HCT116 (cell line): Measurements from ENCODE around the gene PRKCA. TPM values are rescaled to one million over a fixed set of nuclear protein-coding genes. Genes with fewer than 3 reads are reported as not detected.

Experiments
- ATAC-seq: fragments of 200-7000 bp; cut with Tn5 transposase; 2 replicates; pipeline ENCODE4 v1.9.1; 2020; ENCODE audit warnings: mild to moderate bottlenecking, moderate library complexity
- BruUV-seq: library from RNA; stranded (reverse); fragments of 400-500 nt; replicated peaks from 2 replicates; lab custom pipeline; 2021; lab: Mats Ljungman, UMichigan
- CTCF ChIA-PET: fragments of 300-600 bp; sonication (Branson Sonifier 250); formaldehyde crosslinking; loops from one replicate; lab custom pipeline; 2021; ENCODE audit warnings: antibody characterized with exemption; lab: Charles Lee
- POLR2A ChIA-PET: fragments of 300-600, 350-600 bp; sonication (Branson Sonifier 250); formaldehyde crosslinking; loops from one replicate; lab custom pipeline; 2021; ENCODE audit warnings: antibody characterized with exemption; lab: Charles Lee
- RAD21 ChIA-PET, 2 experiments: fragments of 300-600 bp; sonication (Branson Sonifier 250); formaldehyde crosslinking; loops; one replicate each; lab custom pipeline; 2023; ENCODE audit warnings: low total read pairs in 2 of 2; ENCODE audit not compliant: uncharacterized antibody in 2 of 2, unreplicated experiment in 2 of 2, low non-redundant PET in 1 of 2; lab: Charles Lee
- DNase-seq: peaks from one replicate; pipeline ENCODE4 v3.0.0-alpha.2; 2010; ENCODE audit warnings: low read depth, low spot score
- H2AFZ ChIP-seq: fragments of 200-600 bp; shearing (Covaris generic), sonication (generic); 2 replicates; pipeline ENCODE4 v1.6.1; 2017; ENCODE audit warnings: low read depth, mixed run types, mixed read lengths, antibody characterized with exemption, low read length; ENCODE audit not compliant: poor library complexity, severe bottlenecking
- H3K27ac ChIP-seq: 2 replicates; pipeline ENCODE4 v1.5.1; 2012; ENCODE audit warnings: low read depth, low read length
- H3K27me3 ChIP-seq: fragments of 200-600 bp; sonication (generic); 2 replicates; pipeline ENCODE4 v1.6.1; 2016; ENCODE audit warnings: mixed run types, low read length, mixed read lengths; ENCODE audit not compliant: insufficient read depth
- H3K36me3 ChIP-seq, 2 experiments: fragments of 200-500 bp in 1 of 2; fragments of 200-600 bp in 1 of 2; sonication (Bioruptor generic) in 1 of 2; sonication (generic) in 1 of 2; 2 replicates each; pipeline versions ENCODE4 v1.5.1 to v1.6.1; 2014 to 2016; ENCODE audit warnings: low read length in 2 of 2, inconsistent platforms in 1 of 2, mixed read lengths in 1 of 2, mixed run types in 1 of 2; ENCODE audit not compliant: insufficient read depth in 2 of 2, control insufficient read depth in 1 of 2
- H3K4me1 ChIP-seq, 2 experiments: fragments of 200-600 bp in 1 of 2; sonication (generic) in 1 of 2; 2 replicates each; pipeline versions ENCODE4 v1.5.1 to v1.6.1; 2012 to 2017; ENCODE audit warnings: low read length in 2 of 2, inconsistent platforms in 1 of 2, mild to moderate bottlenecking in 1 of 2, mixed read lengths in 1 of 2, mixed run types in 1 of 2, moderate library complexity in 1 of 2; ENCODE audit not compliant: insufficient read depth in 2 of 2, control insufficient read depth in 1 of 2
- H3K4me2 ChIP-seq: fragments of 200-600 bp; sonication (generic); 2 replicates; pipeline ENCODE4 v1.6.1; 2017; ENCODE audit warnings: mixed run types, low read length, mixed read lengths
- H3K4me3 ChIP-seq, 2 experiments: fragments of 200-600 bp in 1 of 2; sonication (generic) in 1 of 2; replicated peaks in 1 of 2; 2 replicates each; pipeline ENCODE4 v1.5.1; 2011 to 2016; ENCODE audit warnings: low read length in 2 of 2, control low read depth in 1 of 2, low read depth in 1 of 2, mild to moderate bottlenecking in 1 of 2, mixed read lengths in 1 of 2, mixed run types in 1 of 2
- H3K79me2 ChIP-seq: fragments of 200-600 bp; sonication (generic); 2 replicates; pipeline ENCODE4 v1.6.1; 2017; ENCODE audit warnings: mild to moderate bottlenecking, mixed run types, low read length, moderate library complexity, mixed read lengths; ENCODE audit not compliant: insufficient read depth
- H3K9ac ChIP-seq: fragments of 200-600 bp; sonication (generic); 2 replicates; pipeline ENCODE4 v1.6.1; 2016; ENCODE audit warnings: low read length, mixed read lengths
- H3K9me2 ChIP-seq: fragments of 200-600 bp; sonication (generic), shearing (Covaris generic); 2 replicates; pipeline ENCODE4 v1.6.1; 2017; ENCODE audit warnings: mixed run types, mild to moderate bottlenecking, moderate library complexity; ENCODE audit not compliant: insufficient read depth
- H3K9me3 ChIP-seq, 2 experiments: fragments of 200-500 bp in 1 of 2; fragments of 200-600 bp in 1 of 2; sonication (Bioruptor generic) in 1 of 2; sonication (generic) in 1 of 2; 2 replicates each; pipeline ENCODE4 v1.6.1; 2014 to 2017; ENCODE audit warnings: low read length in 2 of 2, mixed read lengths in 2 of 2, inconsistent platforms in 1 of 2, low read depth in 1 of 2, mild to moderate bottlenecking in 1 of 2, mixed run types in 1 of 2, moderate library complexity in 1 of 2; ENCODE audit not compliant: control insufficient read depth in 1 of 2, insufficient read depth in 1 of 2
- H4K20me1 ChIP-seq: fragments of 200-600 bp; sonication (generic), shearing (Covaris generic); 2 replicates; pipeline ENCODE4 v1.6.1; 2017; ENCODE audit warnings: mixed run types, mild to moderate bottlenecking, moderate library complexity; ENCODE audit not compliant: insufficient read depth
- ATF3 ChIP-seq: IDR thresholded peaks from 2 replicates; pipeline ENCODE4 v1.6.1; 2012
- CBX3 ChIP-seq: IDR thresholded peaks from 2 replicates; pipeline ENCODE4 v1.6.1; 2012; ENCODE audit warnings: low read depth
- CEBPB ChIP-seq: IDR thresholded peaks from 2 replicates; pipeline ENCODE4 v1.6.1; 2012; ENCODE audit warnings: low read depth
- CTCF ChIP-seq, 3 experiments: fragments of 200-600 bp in 1 of 3; sonication (generic) in 1 of 3; IDR thresholded peaks in 2 of 3; conservative IDR thresholded peaks in 1 of 3; 2 replicates each; pipeline ENCODE4 v1.5.1; 2012 to 2017; ENCODE audit warnings: low read depth in 2 of 3, low read length in 2 of 3, antibody characterized with exemption in 1 of 3, borderline replicate concordance in 1 of 3, control low read depth in 1 of 3, mild to moderate bottlenecking in 1 of 3, mixed read lengths in 1 of 3, mixed run types in 1 of 3, moderate library complexity in 1 of 3; ENCODE audit not compliant: insufficient read depth in 1 of 3
- EGR1 ChIP-seq: IDR thresholded peaks from 2 replicates; pipeline ENCODE4 v1.6.1; 2012; ENCODE audit warnings: low read depth
- ELF1 ChIP-seq: IDR thresholded peaks from 2 replicates; pipeline ENCODE4 v1.6.1; 2012; ENCODE audit warnings: low read depth, borderline replicate concordance
- EZH2 ChIP-seq: fragments of 200-600 bp; sonication (generic); IDR thresholded peaks from 2 replicates; pipeline ENCODE4 v1.6.1; 2017; ENCODE audit warnings: antibody characterized with exemption, mixed run types
- EZH2phosphoT487 ChIP-seq: fragments of 200-600 bp; IDR thresholded peaks from 2 replicates; pipeline ENCODE4 v1.6.1; 2018; ENCODE audit warnings: antibody characterized with exemption, borderline replicate concordance
- FOSL1 ChIP-seq: IDR thresholded peaks from 2 replicates; pipeline ENCODE4 v1.6.1; 2012; ENCODE audit warnings: low read depth
- MAX ChIP-seq: IDR thresholded peaks from 2 replicates; pipeline ENCODE4 v1.6.1; 2012
- POLR2AphosphoS5 ChIP-seq: IDR thresholded peaks from 2 replicates; pipeline ENCODE4 v1.6.1; 2011; ENCODE audit warnings: mild to moderate bottlenecking, low read depth, low read length, moderate library complexity
- REST ChIP-seq: IDR thresholded peaks from 2 replicates; pipeline ENCODE4 v1.6.1; 2012; ENCODE audit warnings: low read depth
- SIN3A ChIP-seq: IDR thresholded peaks from 2 replicates; pipeline ENCODE4 v1.6.1; 2012; ENCODE audit warnings: low read depth
- SP1 ChIP-seq: IDR thresholded peaks from 2 replicates; pipeline ENCODE4 v1.6.1; 2012; ENCODE audit warnings: low read depth
- SRF ChIP-seq: IDR thresholded peaks from 2 replicates; pipeline ENCODE4 v1.6.1; 2012; ENCODE audit warnings: low read depth
- TCF7L2 ChIP-seq: IDR thresholded peaks from 2 replicates; pipeline ENCODE4 v1.7.0; 2011; ENCODE audit warnings: borderline replicate concordance, inconsistent platforms; ENCODE audit not compliant: insufficient read depth, insufficient read length; ENCODE audit errors: extremely low read depth
- YY1 ChIP-seq: IDR thresholded peaks from 2 replicates; pipeline ENCODE4 v1.6.1; 2011; ENCODE audit warnings: low read length, low read depth, moderate library complexity, mild to moderate bottlenecking; ENCODE audit not compliant: insufficient replicate concordance; ENCODE audit errors: extremely low read depth
- ZBTB33 ChIP-seq: IDR thresholded peaks from 2 replicates; pipeline ENCODE4 v1.6.1; 2011; ENCODE audit warnings: mild to moderate bottlenecking, low read length, moderate library complexity; ENCODE audit not compliant: insufficient replicate concordance; ENCODE audit errors: extremely low read depth
- ZFX ChIP-seq: fragments of 450-650 bp; IDR thresholded peaks from 2 replicates; pipeline ENCODE4 v1.6.1; 2017
- ZNF274 ChIP-seq: fragments of 200-500 bp; sonication (Bioruptor generic); IDR thresholded peaks from 2 replicates; pipeline ENCODE4 v1.6.1; 2014; ENCODE audit warnings: mild to moderate bottlenecking, low read depth, low read length, inconsistent platforms
- intact Hi-C: fragments of 100-400 bp; cut with micrococcal nuclease; formaldehyde crosslinking; loops from 2 replicates; pipeline ENCODE4 v1.10.0; 2022
- total RNA-seq: library from RNA; stranded (reverse); gene quantifications from one replicate; pipeline ENCODE4 v1.2.1, GENCODE V29; 2021; ENCODE audit not compliant: unreplicated experiment

PRKCA gene
- total RNA-seq, 1 experiment from 2014 or later: 18.8 TPM

- Histone ChIP-seq H4K20me1 (no peaks in the 10 kb centered on the region), H3K9me2 (no peaks in the 10 kb centered on the region), H2AFZ (no peak overlapping the region), H3K9me3 (no peaks in the 10 kb centered on the region), H3K9ac (no peak overlapping the region), H3K4me3 (no peak overlapping the region), H3K4me1 (no peaks in the 10 kb centered on the region), H3K27ac (no peak overlapping the region), H3K36me3 (no peaks in the 10 kb centered on the region), H3K4me2 (no peak overlapping the region), H3K27me3 (no peaks in the 10 kb centered on the region), H3K79me2 (no peaks in the 10 kb centered on the region)
- POLR2A ChIA-PET: no interaction called here
- RAD21 ChIA-PET: interaction anchor here in 1 of 2 experiments (0.6 kb wide), 1 partner anchor 651 kb away, joined by 3 read pairs; no protein-coding TSS in a partner anchor
- TF ChIP-seq MAX (no peak), CTCF (IDR thresholded peaks at IDR 0.05 in 2 of 3, conservative IDR thresholded peaks at IDR 0.05 in 1 of 3; ENCODE audit: borderline replicate concordance in 1 of 3, insufficient read depth in 1 of 3, low read depth in 2 of 3, low read length in 2 of 3) (no peak), YY1 (no peak), ZFX (no peak), SP1 (no peak), EZH2 (no peak), SRF (no peak), ELF1 (no peak), FOSL1 (no peak), TCF7L2 (no peak), CEBPB (no peak), CBX3 (no peak), SIN3A (no peak), ZBTB33 (no peak), POLR2AphosphoS5 (no peak), EZH2phosphoT487 (no peak), ZNF274 (no peak), REST (no peak), EGR1 (no peak), ATF3 (no peak)
- CTCF ChIA-PET: interaction anchor here (1.0 to 1.9 kb wide), 3 partner anchors 44 to 428 kb away, joined by 3 to 5 read pairs (median 3); no protein-coding TSS in a partner anchor
- BruUV-seq: no TSS peak
- no peak for ATAC-seq
- DNase-seq: no peak
- intact Hi-C loops: no loop called here
Measured at GRCh38 chr17:66629762-66630161, 327.3 kb downstream of the PRKCA start.
